ENCODE results near the gene RAB17. TPM values are rescaled to one million over a fixed set of nuclear protein-coding genes. Genes with fewer than 3 reads are reported as not detected.

RAB17 gene, protein sequence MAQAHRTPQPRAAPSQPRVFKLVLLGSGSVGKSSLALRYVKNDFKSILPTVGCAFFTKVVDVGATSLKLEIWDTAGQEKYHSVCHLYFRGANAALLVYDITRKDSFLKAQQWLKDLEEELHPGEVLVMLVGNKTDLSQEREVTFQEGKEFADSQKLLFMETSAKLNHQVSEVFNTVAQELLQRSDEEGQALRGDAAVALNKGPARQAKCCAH
- total RNA-seq = 9.9 and 11.9 TPM in 2 replicates

DNA sequence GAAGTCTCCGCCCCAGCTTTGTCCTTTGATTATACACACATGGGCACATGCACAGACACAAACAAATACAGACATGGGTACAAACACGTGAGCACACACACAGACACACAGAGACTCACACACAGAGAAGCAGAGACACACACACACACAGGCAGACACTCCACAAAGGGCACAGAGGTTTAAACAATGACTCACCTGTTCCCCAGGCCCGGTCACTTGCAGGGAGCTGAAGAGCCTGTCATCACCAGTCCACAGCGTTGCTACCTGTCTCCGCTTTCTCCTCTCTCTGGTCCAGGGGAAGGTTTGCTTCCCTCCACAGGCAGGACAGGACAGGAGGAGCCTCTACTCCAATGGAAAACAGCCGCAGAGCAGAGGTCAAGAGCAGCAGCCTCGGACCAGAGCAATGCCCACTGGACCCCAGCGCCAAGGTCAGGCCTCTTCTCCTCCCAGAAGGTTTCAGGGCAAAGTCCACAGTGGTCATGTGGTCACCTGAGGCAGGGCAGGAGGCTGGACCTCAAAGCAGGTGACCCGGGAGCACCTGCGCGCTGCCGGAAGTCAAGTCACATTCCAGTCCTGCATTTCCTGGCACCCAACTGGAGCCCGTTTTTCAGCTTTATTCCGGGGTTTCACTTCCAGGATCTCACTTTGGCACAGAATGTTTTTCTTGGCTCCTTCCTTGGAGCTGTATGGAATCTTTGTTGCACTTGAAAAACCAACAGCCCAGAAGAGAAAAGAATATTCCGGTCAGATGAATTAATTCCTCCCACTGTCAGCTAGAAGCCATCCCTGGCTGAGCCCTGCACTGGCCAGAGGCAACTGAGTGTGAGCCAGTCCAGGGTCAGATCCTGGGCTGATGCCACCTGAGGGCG is at the start of gene RAB17:
Gene RAB17 (minus strand): TSS at position 463 of the 869 bp plus-strand sequence. CDS start 4,580 bp downstream, outside the sequence.
- peak; percentile 75 for DNase-seq (ENCODE audit: low read depth)

DNA sequence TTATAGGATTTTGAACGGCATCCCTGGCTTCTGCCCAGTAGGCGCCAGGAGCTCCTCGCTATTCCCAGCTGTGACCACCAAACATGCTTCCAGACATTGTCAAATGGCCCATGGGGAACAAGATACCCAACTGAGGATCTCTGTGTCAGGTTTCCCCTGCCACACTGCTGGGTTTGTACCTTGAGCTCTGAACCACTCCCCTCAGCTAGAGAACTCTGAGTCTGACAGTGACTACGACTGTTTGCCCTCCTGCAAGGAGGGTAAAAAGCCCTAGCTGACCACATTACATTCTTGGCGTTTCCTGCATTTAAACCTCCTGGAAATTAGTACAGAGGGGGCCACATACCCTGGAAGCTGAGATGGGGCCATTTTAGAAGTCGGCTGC is 49.3 kb upstream of the RAB17 start:
- peak; percentile 30 for DNase-seq (ENCODE audit: low read depth)

DNA sequence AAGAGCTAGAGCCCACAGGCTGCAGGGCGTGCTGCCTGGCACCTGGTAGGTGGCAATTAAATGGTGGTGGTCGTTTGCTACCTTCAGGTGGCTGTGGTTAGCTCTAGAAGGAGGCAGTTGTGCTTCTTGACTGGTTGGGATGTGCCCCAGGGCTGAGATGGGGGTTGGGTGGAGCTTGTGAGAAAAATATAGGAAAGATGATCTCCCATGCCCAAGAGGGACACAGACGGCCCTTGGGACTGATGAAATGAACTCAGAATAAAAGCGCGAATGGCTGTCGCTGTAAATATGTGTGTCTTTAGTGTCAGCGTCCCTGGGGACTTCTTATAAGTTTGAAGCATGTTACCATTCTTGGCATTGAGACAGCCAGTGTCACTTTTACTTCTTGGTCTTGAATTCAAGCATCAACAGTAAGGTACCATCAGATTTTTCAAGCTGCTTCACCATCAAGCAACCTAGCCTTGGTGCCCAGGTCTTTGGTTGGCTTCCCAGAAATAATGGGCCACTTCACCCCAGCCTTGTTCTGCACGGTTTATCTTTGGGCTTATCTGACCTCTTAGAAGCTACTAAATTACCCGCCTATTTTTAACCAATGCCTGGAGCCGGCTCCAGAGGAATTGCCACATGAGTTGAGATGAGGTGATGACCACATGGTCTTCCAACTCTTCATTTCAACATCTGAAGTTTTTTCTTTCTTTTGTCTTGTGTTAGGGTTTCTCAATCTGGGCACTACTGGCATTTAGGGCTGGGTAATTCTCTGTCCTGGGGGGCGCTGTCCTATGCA is 48.7 kb upstream of the RAB17 start:
- DNase-seq (ENCODE audit: low read depth) = no peak

DNA sequence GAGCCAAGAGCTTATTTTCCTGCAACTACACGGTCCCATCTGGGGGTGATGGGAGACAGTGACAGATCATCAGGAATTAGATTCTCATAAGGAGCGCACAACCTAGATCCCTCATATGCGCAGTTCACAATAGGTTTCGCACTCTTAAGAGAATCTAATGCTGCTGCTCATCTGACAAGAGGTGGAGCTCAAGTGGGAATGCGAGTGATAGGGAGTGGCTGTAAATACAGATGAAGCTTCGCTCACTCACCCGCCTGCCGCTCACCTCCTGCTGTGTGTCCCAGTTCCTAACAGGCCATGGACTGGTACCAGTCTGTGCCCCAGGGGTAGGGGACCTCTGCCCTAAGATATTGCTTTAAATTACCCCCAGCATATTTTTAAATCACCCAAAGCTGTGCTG is 47.6 kb upstream of the RAB17 start:
- no peak for DNase-seq (ENCODE audit: low read depth)

DNA sequence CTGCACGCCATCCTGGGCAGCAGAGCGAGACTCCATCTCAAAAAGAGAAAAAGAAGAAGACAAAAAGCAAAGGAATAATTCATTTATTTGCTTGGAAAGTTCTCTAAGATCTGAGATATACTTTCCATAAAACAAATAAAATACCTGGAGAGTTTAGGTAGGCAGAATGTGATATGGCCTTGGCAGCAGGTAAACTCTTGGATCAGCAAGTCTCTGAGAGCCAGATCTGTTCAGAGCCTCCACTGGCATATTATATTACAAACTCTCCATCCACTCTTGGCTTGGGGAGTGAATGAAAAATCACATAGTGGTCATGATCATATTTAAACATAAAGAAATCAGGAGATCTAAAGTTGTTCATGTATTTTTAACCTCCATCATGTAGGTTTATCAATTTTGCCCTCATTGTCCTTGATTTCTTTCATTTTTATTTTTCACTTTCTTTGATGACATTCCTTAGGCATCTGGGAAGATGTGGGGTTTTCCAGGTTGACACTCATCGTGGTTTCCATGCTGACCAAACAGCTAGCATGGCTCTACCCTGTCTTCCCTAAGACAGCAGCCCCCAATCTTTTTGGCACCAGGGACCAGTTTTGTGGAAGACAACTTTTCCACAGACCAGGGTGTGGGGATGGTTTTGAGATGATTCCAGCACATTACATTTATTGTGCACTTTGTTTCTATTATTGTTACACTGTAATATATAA is 47.0 kb upstream of the RAB17 start:
- no peak for DNase-seq (ENCODE audit: low read depth)

DNA sequence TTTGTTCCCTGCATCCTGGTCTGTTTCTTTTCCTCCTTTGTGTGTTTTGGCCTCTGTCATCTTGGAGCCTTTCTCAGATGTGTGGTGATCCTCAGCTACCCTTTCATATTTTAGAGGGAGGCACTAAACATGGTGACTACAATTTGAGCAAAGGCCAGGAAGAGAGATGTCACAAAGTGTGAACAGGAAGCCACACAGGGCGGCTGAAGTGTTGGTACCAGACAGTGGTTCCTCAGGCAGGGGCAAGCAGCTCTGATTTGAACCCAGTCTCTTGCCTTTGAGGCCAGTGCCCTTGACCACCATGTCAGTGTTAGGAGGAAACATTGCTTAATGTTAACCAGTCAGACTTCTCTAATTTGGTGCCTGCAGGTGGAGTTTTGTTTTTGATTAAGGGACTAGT is 46.0 kb upstream of the RAB17 start:
- no peak for DNase-seq (ENCODE audit: low read depth)

DNA sequence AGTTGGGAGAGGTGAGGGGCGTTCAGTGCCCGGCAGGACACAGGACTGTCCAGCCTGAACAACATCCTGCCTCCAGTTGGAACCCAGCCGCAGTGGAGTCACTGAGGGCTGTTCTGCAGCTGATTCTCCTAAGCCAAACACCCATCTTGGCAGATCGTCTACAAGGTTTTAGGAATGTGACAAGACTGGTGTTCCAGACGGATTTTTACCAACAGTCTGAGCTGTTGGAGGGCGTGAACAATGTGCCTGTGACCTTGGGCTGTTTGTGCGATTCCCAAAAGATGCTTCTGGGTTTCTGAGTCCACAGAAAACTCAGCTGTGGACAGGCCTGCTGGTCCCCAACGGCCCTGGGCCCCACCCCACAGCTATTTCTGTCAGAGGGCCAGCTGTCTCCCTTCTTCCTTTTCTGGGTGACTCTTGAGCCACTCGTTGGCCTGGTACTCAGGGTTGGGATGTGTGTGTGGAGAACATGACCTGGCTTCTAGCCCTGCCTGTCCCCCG is 42.6 kb upstream of the RAB17 start:
- no peak for DNase-seq (ENCODE audit: low read depth)

DNA sequence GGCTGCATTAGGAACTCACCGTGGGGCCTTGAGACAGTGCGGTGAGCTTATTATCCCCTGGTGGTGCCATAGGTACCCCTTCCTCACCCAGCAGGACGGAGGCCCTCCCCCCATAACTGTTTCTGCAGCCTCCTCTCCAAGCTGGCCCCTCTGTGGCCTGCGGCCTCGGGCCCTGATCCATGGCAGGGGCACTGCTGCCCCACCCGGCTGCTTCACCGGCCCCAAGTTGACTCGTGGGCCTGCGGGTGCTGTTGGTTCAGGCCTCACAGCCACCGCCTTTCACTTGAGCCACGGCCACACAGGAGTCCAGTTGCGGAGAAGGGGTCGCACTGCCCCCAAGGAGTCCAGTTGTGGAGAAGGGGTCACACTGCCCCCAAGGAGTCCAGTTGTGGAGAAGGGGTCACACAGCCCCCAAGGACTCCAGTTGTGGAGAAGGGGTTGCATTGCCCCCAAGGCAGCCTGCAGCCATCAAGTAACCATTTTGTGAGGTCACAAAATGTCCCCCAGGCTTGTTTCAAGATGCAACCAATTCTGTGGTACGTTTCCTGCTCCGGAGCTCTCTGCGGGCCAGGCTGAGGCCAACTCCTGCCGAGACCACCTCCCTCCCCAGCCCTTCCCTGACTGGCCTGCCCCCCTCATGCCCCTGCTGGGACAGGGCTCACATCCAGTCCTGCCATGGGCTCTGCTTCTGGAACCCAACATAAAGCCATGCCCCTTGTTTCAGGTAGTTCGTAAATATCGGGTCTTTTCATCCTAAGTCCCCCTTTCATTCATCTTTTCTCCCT is 41.5 kb upstream of the RAB17 start:
- DNase-seq (ENCODE audit: low read depth) = no peak

DNA sequence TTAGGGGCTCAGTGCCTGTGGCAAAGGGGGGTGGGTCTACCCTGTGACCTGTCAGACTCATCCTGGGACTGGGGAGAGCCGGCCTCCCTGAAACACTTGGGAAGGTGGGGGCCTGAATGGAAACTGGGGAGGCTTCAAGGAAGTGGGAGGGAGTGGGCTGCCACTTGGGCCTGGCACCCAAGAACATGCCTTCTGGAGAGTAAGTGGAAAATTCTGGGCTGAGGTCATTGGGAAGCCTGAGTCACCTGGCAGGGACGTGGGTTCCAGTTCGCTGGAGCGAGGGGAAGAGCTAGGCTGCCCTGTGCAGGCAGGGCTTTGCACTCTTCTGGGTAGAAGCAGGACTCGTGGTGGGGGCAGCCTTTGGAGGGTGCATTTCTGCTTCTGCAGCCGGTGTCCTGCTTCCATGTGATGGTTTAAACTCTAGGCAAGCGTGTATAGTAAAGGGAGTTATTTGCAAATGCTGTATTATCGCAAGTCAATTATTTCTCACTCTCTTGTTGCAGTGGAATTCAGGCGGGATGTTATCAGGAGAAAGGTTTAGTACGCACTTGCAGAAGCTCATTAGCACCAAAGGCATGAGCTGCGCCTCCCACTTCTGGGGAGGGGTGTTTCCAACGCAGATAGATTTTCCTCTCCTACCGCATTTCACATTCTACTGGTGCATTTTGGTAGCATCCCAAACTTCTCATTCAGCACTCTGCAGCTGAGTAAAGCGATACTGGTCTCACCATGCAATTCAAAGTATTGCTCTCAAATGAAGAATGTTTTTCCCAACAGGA is 40.7 kb upstream of the RAB17 start:
- DNase-seq (ENCODE audit: low read depth) = peak; percentile 79

DNA sequence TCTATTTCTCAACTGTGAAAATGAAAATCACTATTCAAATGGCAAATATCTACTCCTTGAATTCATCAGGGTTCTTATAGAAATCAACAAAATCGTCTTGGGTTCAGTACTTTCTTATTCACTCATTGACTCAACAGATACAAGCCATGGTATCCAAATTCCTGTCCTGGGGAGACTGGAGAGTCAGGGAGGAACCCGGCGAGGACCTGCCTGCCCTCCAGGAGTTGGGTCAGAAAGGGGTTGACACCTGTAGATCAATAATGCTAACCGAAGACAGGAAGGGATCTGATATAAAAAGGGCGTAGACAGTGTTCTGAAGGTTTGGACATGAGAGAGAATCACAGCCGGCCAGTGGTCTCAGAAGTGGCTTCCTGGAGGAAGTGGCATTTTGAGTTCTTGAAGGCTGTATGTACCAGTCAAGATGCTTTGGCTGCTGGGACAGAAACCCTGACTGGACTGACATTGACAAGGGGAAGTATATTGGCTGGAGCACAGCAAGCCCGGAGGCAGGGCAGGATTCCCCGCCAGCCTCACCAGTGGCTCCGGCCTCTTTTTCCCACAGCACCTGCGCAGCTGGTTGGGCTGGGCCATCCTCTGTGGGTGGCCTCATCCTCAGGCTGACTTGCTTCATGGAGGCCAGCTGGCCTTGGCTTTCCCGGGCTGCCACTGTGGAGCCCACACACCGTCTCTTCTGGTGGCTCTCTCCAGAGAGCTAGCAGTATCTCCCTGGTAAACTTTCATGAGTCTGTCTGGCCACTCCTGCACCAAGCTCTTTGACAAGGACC is 39.9 kb upstream of the RAB17 start:
- DNase-seq (ENCODE audit: low read depth) = no peak

DNA sequence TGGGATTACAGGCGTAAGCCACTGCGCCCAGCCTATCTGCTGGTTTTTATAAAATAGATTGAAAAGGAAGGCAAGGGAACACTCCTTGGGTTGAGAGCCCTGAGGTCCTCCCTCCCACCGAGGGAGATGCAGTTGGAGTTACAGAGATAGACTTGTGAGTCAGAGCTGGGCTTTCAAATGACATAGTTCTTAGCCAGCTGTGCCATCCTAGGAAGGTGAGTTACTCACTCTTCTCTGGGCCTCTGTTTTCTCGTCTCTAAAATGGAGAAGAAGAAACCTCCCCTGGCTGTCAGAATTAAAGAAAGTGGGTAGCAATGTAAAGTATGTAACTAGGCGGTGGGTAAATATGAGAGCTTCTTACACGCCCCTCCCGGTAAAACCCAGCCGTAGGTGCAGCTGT is 39.2 kb upstream of the RAB17 start:
- peak; percentile 74 for DNase-seq (ENCODE audit: low read depth)

DNA sequence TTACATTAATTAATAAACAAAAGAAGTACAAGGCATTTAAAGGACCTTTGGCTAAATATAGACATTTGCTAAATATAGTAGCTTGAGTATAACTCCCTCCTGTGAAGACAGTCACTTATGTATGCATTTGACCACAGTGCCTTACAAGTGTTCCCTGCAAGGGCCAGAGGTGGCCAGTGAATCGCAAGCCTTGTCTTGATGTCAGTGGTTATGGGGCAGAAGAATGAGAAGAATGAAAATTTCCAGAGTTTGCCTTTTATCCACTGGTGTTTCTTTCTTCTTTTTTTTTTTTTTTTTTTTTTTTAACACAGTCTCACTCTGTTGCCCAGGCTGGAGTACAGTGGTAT is 38.6 kb upstream of the RAB17 start:
- DNase-seq (ENCODE audit: low read depth) = no peak

DNA sequence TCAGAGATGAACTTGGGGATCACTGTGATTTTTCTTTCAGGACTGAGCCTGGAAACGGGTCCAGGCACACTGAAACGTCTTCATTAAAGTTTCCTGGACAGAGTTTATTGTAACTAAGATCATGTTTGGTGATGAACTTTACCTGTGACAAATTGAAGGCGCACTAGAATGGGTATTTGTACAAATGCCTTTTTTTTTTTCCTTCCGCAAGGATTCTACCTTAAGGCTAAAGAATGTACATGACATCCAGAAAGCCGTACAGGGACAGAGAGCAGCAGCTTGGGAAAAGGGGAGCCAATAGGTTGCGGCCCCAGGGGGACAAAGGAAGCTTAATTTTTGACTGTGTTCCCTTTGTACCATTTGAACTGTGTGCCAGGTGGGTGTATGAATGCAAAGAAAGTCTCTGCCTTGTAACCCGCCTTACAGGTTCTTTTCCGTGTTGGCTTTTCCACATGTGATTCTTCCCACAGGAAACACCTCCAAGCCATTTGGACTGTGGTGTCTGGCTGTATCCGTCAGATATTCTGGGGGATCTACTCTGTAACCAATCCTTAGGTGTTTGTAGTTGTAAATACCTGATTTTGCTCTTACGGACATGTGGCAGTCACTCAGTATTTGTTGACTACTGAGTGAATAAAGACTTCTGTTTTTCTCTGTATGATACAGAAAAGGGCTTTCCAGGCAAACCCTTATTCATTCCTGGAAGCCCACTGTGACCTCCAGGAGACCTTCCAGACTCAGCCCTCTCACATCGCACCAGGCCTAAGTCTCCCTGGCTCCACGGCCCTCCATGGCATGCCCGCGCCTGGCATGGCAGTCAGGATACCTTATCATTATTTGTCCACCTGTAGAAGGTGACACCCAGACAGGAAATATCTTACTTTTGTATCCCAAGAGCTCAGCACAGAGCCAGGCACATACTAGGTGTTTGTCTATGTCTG is 38.0 kb upstream of the RAB17 start:
- DNase-seq (ENCODE audit: low read depth) = no peak

DNA sequence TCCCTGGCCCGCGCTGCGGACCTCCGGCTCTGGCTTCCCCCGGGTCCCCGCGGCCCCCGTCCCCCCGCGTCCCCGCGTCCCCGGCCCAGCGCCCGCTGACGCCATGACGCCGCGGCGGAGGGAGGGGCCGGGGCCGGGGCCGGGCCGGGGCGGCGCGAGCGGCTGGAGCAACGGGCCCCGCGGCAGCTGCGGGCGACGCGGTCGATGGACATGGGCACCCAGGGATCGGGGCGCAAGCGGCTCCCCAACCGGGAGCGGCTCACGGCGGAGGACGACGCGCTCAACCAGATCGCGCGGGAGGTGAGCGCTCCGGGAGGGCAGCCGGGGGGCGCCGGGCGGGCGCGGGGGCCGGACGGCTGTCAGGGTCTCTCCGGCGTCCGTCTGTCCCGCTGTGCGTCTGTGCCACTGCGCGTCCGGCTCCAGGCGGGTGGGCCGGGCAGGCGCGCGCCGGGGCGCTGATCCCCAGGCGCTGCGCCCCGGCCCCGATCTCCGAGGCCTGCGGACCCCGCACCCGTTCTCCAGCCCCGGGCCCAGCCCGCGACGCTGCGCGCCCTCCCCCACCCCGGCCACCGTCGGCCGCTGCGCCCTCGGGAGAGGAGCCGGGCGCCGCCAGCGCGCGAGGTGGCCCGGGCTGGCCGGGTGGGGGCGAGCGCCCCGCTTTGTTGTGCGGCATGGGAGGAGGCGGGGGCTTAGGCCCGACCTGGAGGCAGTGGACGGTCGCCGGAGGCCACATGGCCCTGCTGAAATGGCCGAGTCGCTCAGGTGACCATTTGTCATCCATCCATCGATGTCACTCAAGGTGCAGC is 37.1 kb upstream of the RAB17 start, which contains the start of gene LRRFIP1:
Gene LRRFIP1 (plus strand): TSS at position 147 of the 806 bp plus-strand sequence. CDS start 58 bp downstream, at position 205.
- DNase-seq (ENCODE audit: low read depth) = no peak

DNA sequence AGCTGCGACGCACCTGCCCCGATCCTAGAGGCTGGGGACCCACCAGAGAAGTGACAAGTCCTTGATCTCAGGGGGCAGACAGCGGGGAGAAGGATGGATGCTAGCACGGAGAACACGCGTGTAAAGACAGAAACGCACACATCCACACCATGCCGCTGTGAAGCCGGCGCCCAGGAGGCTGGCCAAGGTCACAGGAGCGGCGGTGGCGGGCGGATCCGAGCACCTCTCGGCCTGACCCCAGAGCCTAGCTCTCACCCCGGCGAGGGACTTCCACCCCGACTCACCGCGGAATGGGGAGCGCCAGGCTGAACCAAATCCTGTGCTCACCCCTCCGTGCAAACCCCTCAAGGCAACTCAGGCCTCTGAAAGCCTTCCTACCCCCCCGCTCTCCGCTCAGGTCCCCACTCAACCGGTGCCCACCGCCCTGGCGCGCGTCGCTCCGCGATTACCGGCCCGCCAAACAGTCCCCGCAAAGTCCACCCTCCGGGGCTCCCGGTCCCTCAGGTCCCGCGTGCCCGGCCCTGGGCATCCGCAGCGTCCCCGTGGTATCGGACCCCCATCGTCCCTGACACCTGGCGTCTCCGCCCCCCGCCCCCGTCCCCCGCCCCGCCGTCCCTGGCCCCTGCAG is 36.4 kb upstream of the RAB17 start:
- DNase-seq (ENCODE audit: low read depth) = no peak

DNA sequence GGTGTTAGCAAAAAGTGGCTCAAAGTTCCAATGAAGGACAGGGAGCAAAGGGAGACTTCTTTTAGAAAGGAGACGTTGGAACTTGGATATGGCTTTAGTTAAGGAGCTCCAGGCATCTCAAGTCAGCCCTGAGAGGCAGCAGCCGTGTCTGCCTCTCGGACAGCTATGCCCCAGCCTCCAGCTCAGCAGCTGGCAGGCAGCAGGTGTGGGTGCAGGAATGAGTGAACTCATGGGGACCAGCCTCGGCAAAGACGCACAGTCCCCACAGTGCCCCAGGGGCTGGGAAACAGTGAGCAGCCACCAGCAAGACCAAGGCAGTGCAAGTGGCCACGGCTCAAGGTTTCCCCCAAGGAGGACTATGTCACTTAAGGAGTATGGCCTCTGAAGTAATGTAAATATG is 35.2 kb upstream of the RAB17 start:
- DNase-seq (ENCODE audit: low read depth) = no peak

DNA sequence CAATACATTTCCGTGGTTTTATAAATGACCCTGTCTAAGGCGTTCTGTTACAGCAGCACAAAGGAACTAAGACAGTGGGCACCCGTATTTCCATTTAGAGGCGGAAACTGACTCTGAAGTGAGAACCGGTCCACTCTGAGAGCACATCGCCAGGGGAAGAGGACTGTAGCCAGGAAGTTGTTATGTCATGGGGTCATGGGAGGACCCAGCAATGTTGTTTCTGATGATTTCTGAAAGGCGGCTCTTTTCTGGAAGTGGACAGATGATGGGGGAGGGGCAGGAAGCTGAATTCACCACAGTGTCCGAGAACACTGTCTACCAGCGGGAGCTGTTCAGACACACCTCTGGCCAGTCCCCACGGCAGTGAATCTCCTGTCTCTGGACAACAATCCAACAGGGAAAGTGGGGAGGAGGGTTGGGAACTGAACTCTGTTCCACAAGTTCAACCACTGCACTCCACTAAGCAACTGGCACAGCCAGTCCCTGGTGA is 34.7 kb upstream of the RAB17 start:
- no peak for DNase-seq (ENCODE audit: low read depth)

All from renal cortical epithelial cell (primary cell).